IPS DF 6.9 (cell line): Measurements from ENCODE around the gene FBXL16.

ENCODE experiments used
- DNase-seq: peaks from one replicate; pipeline ENCODE4 v3.0.0-alpha.2; 2013; ENCODE audit warnings: low read depth, low spot score
- H3K27ac ChIP-seq: one replicate; pipeline ENCODE4 v1.5.1; 2013; ENCODE audit warnings: low read length, control low read depth
- H3K27me3 ChIP-seq: 2 replicates; pipeline ENCODE4 v1.6.1; 2013; ENCODE audit warnings: mild to moderate bottlenecking, low read length; ENCODE audit not compliant: control insufficient read depth, insufficient read depth
- H3K36me3 ChIP-seq: 2 replicates; pipeline ENCODE4 v1.6.1; 2013; ENCODE audit warnings: low read length; ENCODE audit not compliant: control insufficient read depth, insufficient read depth
- H3K4me1 ChIP-seq: 2 replicates; pipeline ENCODE4 v1.6.1; 2013; ENCODE audit warnings: low read length; ENCODE audit not compliant: control insufficient read depth, insufficient read depth
- H3K4me3 ChIP-seq: 2 replicates; pipeline ENCODE4 v1.5.1; 2013; ENCODE audit warnings: mild to moderate bottlenecking, low read length
- H3K9me3 ChIP-seq: 2 replicates; pipeline ENCODE4 v1.6.1; 2013; ENCODE audit warnings: low read length, inconsistent platforms; ENCODE audit not compliant: control insufficient read depth, insufficient read depth
- WGBS: extraction: QIAGEN DNeasy Blood & Tissue Kit; methylation state at CpG from one replicate; pipeline ENCODE4 v1.1.7; 2013; ENCODE audit warnings: mixed read lengths, missing lambda C conversion rate; ENCODE audit not compliant: insufficient read length, insufficient coverage; 5-methylcytosine and 5-hydroxymethylcytosine counted together

The FBXL16 gene

DNA sequence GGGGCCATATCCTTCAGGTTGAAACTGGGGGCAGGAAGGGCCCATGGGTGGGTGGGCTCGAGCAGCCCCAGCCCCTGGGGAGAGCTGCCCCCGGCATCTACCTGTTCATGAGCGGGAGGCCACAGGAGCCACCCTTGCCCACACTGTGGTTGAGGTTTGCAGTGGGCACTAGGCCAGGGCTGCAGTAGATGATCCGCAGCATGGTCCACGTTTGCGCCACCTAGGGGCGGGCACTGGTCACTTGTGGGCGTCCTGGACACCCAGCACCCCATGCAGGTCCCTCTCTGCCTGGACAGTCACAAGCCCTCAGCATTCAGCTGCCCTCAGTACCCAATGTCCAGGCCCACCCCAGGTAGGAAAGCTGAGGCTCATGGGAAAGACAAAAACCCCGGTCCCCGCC, 19.6 kb downstream of the FBXL16 start:
- no peaks in the 10 kb centered on the region for H3K27me3 ChIP-seq
- no peak for DNase-seq
- no peaks in the 10 kb centered on the region for H3K9me3 ChIP-seq
- H3K4me1 ChIP-seq, result peaks cover 8% of the 10 kb centered on the region
- H3K4me3 ChIP-seq, result no peak overlapping the region
- no CpG with 5 or more reads among the region's 10 CpGs for WGBS
- H3K27ac ChIP-seq, result no peak overlapping the region
- peaks cover 32% of the 10 kb centered on the region for H3K36me3 ChIP-seq

DNA sequence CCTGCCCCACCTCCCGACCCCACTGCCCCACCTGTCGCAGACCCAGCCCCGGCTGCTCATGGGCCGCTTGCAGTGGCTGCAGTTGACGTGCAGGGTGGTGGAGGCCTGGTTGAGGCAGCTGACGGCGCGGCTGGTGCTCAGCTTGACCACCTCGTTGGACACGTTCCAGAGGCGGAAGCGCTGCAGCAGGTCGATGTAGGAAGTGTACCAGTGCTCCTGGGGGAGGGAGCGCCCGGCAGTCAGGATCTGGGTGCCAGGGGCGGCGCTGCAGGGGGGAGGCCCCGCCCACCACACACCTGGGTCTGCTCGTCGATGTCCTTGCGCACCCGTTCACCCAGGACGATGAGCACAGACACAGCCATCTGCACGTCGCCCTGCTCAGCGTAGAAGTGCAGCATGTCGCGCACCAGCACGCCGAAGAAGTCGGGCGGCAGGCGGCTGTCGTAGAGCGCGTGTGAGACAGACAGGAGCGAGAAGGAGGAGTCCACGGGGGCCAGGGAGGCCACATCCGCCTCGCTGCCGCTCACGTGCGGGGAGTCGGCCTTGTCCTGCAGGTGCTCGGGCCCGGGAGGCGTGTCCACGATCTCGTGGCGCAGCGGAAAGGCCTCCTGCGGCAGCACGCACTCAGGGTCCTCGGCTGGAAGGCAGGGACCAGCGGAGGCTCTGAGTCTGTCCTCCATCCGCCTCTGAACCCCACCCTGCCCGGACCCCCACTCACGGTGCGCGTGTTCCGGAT, 20.5 kb downstream of the FBXL16 start:
- H3K36me3 ChIP-seq, result peaks cover 32% of the 10 kb centered on the region

DNA sequence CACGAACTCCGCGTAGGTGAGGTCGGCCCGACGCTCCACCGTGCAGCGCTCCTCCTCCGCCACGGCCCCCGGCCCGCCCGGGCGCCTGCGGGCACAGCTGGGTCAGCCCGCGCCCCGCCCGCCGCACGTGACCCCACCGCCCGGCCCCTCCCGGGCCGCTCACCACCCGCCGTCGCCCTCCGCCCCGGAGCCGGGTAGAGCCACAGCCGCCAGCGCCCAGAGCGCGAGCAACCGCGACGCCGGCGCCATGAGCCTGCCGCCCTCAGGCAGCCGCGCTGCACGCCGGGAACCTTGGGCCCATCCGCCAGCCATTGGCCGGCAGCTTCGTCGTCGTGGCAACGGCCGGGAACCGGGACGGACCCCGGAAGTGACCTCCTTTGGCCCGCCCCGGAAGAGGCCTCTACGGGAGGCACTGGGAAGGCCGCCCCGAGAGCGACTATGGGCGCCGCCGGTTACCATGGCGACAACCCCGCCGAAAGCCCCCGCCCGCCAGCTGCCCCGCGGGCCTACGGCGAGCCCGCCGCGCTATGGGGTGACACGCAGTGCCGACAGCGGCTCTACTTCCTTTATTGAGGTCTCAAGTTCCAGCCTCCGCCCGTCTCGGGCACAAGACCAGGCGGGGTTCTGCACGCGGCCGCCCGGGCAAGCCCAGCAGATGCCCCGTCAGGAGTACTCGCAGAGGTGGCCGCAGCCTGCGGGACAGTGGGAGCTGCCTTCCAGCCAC, 21.4 kb downstream of the FBXL16 start, which contains the start of gene JMJD8:
Gene JMJD8, minus strand, starts transcription at position 264 of the 724 bp plus-strand sequence. Its CDS starts 15 bp downstream, at position 249.
- no CpG with 5 or more reads among the region's 91 CpGs for WGBS
- peaks cover 31% of the 10 kb centered on the region for H3K36me3 ChIP-seq
- H3K27ac ChIP-seq, result no peak within 1 kb of the TSS
- H3K4me3 ChIP-seq, result peak within 1 kb of the TSS; percentile 94
- no peaks in the 10 kb centered on the region for H3K27me3 ChIP-seq
- H3K9me3 ChIP-seq, result no peaks in the 10 kb centered on the region
- no peak for DNase-seq
- peaks cover 3% of the 10 kb centered on the region; the same call in 1 of the 2 replicates for H3K4me1 ChIP-seq

More for the DNA sequence above, 20.5 kb downstream of the FBXL16 start:
- peaks cover 8% of the 10 kb centered on the region for H3K4me1 ChIP-seq
- no peaks in the 10 kb centered on the region for H3K9me3 ChIP-seq
- H3K4me3 ChIP-seq, result no peak overlapping the region
- no peak for DNase-seq
- H3K27me3 ChIP-seq, result no peaks in the 10 kb centered on the region
- H3K27ac ChIP-seq, result no peak overlapping the region
- no CpG with 5 or more reads among the region's 61 CpGs for WGBS

DNA sequence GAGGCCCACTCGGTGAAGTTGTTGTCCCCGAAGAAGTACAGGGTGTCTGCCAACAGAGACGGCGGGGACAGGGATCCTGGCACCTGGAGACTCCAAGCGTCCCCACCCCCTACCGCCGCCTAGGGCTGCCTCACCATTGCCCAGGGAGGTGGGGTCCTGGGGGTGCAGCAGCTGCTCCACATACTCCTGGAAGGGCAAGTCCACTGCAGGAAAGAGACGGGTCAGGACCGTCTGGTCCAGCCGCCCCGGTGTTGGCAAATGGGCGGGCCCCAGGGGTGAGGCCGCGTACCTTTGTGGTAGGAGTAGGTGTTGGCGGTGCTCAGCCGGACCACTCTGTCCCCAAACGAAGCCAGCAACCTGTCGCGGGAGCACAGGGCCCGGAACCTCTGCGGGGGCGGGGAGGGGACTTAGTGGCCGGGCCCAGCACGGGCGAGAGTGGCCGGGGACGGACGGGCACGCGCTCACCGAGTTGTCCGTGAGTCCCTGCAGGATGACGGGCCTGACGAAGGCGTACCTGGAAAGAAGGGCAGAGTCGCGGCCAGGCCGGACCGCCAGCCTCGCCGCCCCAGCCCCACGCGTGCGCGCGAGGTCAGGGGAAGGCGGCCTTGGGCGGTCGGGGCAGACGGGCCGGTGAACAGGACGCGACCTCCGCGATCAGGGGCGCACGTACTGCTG, 22.1 kb downstream of the FBXL16 start:
- H3K27ac ChIP-seq, result no peak overlapping the region
- peaks cover 28% of the 10 kb centered on the region for H3K36me3 ChIP-seq
- WGBS, result no CpG with 5 or more reads among the region's 57 CpGs
- H3K27me3 ChIP-seq, result no peaks in the 10 kb centered on the region
- H3K4me1 ChIP-seq, result peaks cover 5% of the 10 kb centered on the region
- H3K9me3 ChIP-seq, result no peaks in the 10 kb centered on the region
- H3K4me3 ChIP-seq, result peak overlapping the region; percentile 94
- no peak for DNase-seq

DNA sequence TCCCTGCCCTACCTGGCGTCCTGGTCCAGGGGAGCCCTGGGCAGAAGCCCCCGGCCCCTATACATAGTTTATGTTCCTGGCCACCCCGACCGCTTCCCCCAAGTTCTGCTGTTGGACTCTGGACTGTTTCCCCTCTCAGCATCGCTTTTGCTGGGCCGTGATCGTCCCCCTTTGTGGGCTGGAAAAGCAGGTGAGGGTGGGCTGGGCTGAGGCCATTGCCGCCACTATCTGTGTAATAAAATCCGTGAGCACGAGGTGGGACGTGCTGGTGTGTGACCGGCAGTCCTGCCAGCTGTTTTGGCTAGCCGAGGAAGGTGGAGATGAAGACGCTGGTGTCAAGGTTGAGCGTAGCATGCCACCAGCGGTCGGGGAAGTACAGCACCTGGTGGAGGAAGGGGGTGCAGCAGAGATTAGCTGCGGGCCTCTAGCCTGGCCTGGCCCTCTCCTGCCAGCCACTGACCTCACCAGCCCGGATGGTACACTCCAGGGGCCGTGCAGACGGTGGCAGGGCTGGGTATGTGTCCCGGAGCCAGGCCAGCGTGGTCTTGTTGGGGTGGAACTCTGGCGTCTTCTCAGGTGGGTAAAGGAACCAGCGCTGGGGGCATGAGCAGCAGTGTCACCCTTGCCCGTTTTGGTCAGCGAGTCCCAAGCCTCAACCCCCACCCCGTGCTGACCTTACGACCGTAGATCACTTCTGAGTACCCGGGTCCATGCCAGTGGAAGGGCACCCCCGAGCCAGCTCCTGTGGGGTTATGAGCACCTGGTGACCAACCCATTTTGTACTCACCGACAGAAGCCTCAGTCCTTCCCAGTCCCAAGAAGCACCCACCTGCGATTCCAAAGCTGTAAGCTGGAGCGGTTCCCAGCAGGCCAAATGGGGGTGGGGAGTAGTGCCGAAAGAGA, 22.9 kb downstream of the FBXL16 start:
- Histone ChIP-seq H3K4me3 (no peak overlapping the region), H3K27me3 (no peaks in the 10 kb centered on the region), H3K9me3 (no peaks in the 10 kb centered on the region), H3K4me1 (peaks cover 5% of the 10 kb centered on the region), H3K27ac (no peak overlapping the region), H3K36me3 (peaks cover 28% of the 10 kb centered on the region)
- no peak for DNase-seq
- no CpG with 5 or more reads among the region's 36 CpGs for WGBS

DNA sequence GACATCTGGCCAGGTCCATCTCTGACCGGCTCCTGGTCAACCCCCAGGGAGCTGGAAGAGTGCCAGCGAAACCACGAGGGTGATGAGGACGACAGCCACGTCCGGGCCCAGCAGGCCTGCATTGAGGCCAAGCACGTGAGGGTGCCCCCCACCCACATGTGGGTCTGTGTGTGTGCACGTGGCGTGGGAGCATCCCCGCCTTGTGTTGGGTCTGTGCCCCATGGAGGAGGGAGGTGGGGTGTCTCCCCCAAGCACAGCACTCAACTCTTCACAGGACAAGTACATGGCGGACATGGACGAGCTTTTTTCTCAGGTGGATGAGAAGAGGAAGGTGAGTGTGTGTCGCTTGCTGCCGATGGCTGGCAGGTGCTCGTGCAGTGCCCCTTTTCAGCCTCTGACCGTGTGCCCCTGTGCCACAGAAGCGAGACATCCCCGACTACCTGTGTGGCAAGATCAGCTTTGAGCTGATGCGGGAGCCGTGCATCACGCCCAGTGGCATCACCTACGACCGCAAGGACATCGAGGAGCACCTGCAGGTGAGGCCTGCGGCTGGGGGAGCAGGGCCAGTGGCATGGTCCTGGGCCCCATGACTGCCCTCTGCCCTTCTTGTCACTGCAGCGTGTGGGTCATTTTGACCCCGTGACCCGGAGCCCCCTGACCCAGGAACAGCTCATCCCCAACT, 23.7 kb downstream of the FBXL16 start:
- Histone ChIP-seq H3K4me1 (peaks cover 9% of the 10 kb centered on the region), H3K36me3 (peaks cover 23% of the 10 kb centered on the region), H3K27me3 (no peaks in the 10 kb centered on the region), H3K4me3 (no peak overlapping the region), H3K9me3 (no peaks in the 10 kb centered on the region), H3K27ac (no peak overlapping the region)
- no peak for DNase-seq
- WGBS, result no CpG with 5 or more reads among the region's 28 CpGs

- Histone ChIP-seq H3K27ac (no peak overlapping the region), H3K36me3 (peaks cover 19% of the 10 kb centered on the region), H3K4me1 (peaks cover 9% of the 10 kb centered on the region), H3K9me3 (no peaks in the 10 kb centered on the region), H3K4me3 (peak overlapping the region; percentile 65; the same call in 1 of the 2 replicates), H3K27me3 (no peaks in the 10 kb centered on the region)
- DNase-seq, result no peak
- no CpG with 5 or more reads among the region's 44 CpGs for WGBS
These were observed 24.4 kb downstream of the FBXL16 start for GRCh38 chr16:680967-681745.

DNA sequence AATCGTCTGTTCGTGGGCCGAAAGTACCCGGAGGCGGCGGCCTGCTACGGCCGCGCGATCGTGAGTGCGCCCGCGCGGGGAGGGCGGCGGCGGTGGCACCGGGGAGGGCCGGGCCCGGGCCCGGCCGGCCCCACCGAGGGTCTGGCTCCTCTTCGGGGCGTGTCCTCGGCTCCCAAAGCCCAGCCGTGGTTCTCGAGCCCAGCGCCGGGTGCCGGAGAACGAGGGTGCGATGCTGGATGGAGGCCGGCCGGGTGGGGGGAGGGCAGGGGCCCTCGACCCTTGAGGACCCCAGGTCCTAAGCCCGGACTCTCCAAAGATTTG, 25.0 kb downstream of the FBXL16 start:
- H3K27ac ChIP-seq, result no peak overlapping the region
- H3K4me1 ChIP-seq, result peaks cover 9% of the 10 kb centered on the region
- WGBS, result no CpG with 5 or more reads among the region's 38 CpGs
- H3K27me3 ChIP-seq, result no peaks in the 10 kb centered on the region
- H3K9me3 ChIP-seq, result no peaks in the 10 kb centered on the region
- H3K36me3 ChIP-seq, result peaks cover 19% of the 10 kb centered on the region
- peak overlapping the region; percentile 65 for H3K4me3 ChIP-seq
- no peak for DNase-seq
